Neural progenitor cell (in vitro differentiated cells): Measurements from ENCODE around the gene C4orf50.

Source experiments
- CTCF ChIP-seq: fragments of 200-600 bp; sonication (generic); IDR thresholded peaks from 2 replicates; pipeline ENCODE4 v1.5.1; 2017; ENCODE audit warnings: antibody characterized with exemption, mild to moderate bottlenecking
- EZH2 ChIP-seq: fragments of 200-600 bp; sonication (generic); IDR thresholded peaks from 2 replicates; pipeline ENCODE4 v1.6.1; 2017; ENCODE audit warnings: antibody characterized with exemption, mild to moderate bottlenecking, moderate library complexity
- EZH2phosphoT487 ChIP-seq: fragments of 200-600 bp; sonication (generic); IDR thresholded peaks from 2 replicates; pipeline ENCODE4 v1.6.1; 2017; ENCODE audit warnings: antibody characterized with exemption

GRCh38 chr4:5943561-5943960 is 74.7 kb downstream of the C4orf50 start:
- TF ChIP-seq CTCF (no peak), EZH2 (no peak), EZH2phosphoT487 (no peak)
